Cardiac muscle cell (in vitro differentiated cells and primary cell): ENCODE results near the gene OR2H2. TPM values are rescaled to one million over a fixed set of nuclear protein-coding genes. Genes with fewer than 3 reads are reported as not detected.

Source experiments
- DNase-seq, 2 donors: peaks; one replicate each; pipeline versions ENCODE4 v3.0.0 to v3.0.0-alpha.2; 2010 to 2017; ENCODE audit warnings: low read depth in 1 of 2, low spot score in 1 of 2
- H3K27ac ChIP-seq: fragments of 200-600 bp; sonication (generic); 2 replicates; pipeline ENCODE4 v1.5.1; 2016
- H3K27me3 ChIP-seq: fragments of 200-600 bp; sonication (generic); 2 replicates; pipeline ENCODE4 v1.6.0; 2016; ENCODE audit warnings: control low read depth
- H3K36me3 ChIP-seq: fragments of 200-600 bp; sonication (generic); 2 replicates; pipeline ENCODE4 v1.5.1; 2016; ENCODE audit warnings: control low read depth
- H3K4me1 ChIP-seq: fragments of 200-600 bp; sonication (generic); 2 replicates; pipeline ENCODE4 v1.8.1; 2017; ENCODE audit warnings: low read depth, mild to moderate bottlenecking, mixed run types
- H3K4me3 ChIP-seq: fragments of 200-600 bp; sonication (generic); 2 replicates; pipeline ENCODE4 v1.5.1; 2016; ENCODE audit warnings: mild to moderate bottlenecking
- H3K9me3 ChIP-seq: fragments of 200-600 bp; sonication (generic); 2 replicates; pipeline ENCODE4 v1.5.1; 2017; ENCODE audit warnings: low read depth, mild to moderate bottlenecking, control low read depth
- polyA plus RNA-seq: library from polyadenylated mRNA; unstranded; fragments of >200 nt; fragmentation: Nextera tagmentation; extraction: Ambion mirVana; gene quantifications from 2 replicates; pipeline ENCODE4 v1.2.1, GENCODE V29; 2016
- total RNA-seq: library from RNA; depleted of rRNA; stranded (reverse); fragments of >200 nt; gene quantifications from 2 replicates; pipeline ENCODE4 v1.2.3, GENCODE V29; 2016
- TF ChIP-seq, protein P1 (sequence below): IDR thresholded peaks from 2 replicates; pipeline ENCODE4 v1.5.1; 2012; ENCODE audit warnings: low read depth, mild to moderate bottlenecking, low read length

Gene OR2H2
- total and polyA plus RNA-seq, 2 experiments from 2014 or later: 0.73 TPM; not detected in 1

DNA sequence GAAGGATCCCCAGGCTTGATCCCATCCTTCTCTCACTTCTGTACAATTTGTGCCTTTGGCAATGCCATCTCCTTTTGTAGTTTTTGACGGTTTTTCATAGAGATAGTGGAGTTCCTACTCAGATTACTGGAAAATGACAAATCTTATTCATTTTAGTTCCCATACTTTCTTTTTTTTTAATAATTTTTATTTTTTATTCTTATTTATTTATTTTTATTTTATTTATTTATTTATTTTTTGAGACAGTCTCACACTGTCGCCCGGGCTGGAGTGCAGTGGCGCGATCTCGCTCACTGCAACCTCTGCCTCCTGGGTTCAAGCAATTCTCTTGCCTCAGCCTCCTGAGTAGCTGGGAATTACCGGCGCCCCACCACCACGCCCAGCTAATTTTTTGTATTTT is 52.3 kb downstream of the OR2H2 start:
- TF ChIP-seq, protein P1, sequence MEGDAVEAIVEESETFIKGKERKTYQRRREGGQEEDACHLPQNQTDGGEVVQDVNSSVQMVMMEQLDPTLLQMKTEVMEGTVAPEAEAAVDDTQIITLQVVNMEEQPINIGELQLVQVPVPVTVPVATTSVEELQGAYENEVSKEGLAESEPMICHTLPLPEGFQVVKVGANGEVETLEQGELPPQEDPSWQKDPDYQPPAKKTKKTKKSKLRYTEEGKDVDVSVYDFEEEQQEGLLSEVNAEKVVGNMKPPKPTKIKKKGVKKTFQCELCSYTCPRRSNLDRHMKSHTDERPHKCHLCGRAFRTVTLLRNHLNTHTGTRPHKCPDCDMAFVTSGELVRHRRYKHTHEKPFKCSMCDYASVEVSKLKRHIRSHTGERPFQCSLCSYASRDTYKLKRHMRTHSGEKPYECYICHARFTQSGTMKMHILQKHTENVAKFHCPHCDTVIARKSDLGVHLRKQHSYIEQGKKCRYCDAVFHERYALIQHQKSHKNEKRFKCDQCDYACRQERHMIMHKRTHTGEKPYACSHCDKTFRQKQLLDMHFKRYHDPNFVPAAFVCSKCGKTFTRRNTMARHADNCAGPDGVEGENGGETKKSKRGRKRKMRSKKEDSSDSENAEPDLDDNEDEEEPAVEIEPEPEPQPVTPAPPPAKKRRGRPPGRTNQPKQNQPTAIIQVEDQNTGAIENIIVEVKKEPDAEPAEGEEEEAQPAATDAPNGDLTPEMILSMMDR: no peak
- no peak for DNase-seq
- H3K4me3 ChIP-seq: no peak overlapping the region

More for the DNA sequence above, 52.3 kb downstream of the OR2H2 start:
- Histone ChIP-seq H3K9me3 (no peaks in the 10 kb centered on the region), H3K36me3 (no peaks in the 10 kb centered on the region), H3K27ac (no peak overlapping the region), H3K27me3 (no peaks in the 10 kb centered on the region), H3K4me1 (no peaks in the 10 kb centered on the region)

Other genes with a start within 250 kb of the OR2H2 start
- gene OR5V1, start 216.3 kb upstream of the OR2H2 start, total RNA-seq: not detected in 2 replicates
- not detected in 2 replicates for gene OR5V1, start 216.3 kb upstream of the OR2H2 start, polyA plus RNA-seq
- not detected in 2 replicates for gene OR12D3, start 209.8 kb upstream of the OR2H2 start, total RNA-seq
- gene OR12D3, start 209.8 kb upstream of the OR2H2 start, polyA plus RNA-seq: not detected in 2 replicates
- gene OR12D2, start 189.5 kb upstream of the OR2H2 start, total RNA-seq: not detected in 2 replicates
- not detected in 2 replicates for gene OR12D2, start 189.5 kb upstream of the OR2H2 start, polyA plus RNA-seq
- not detected in 2 replicates for gene OR12D1, start 170.2 kb upstream of the OR2H2 start, total RNA-seq
- not detected in 2 replicates for gene OR12D1, start 170.2 kb upstream of the OR2H2 start, polyA plus RNA-seq
- not detected in 2 replicates for gene OR10C1, start 145.8 kb upstream of the OR2H2 start, total RNA-seq
- not detected in 2 replicates for gene OR10C1, start 145.8 kb upstream of the OR2H2 start, polyA plus RNA-seq
- not detected in 2 replicates for gene OR11A1, start 128.1 kb upstream of the OR2H2 start, total RNA-seq
- not detected in 2 replicates for gene OR11A1, start 128.1 kb upstream of the OR2H2 start, polyA plus RNA-seq
- gene OR2H1, start 128.0 kb upstream of the OR2H2 start, total RNA-seq: not detected in 2 replicates
- not detected in 2 replicates for gene OR2H1, start 128.0 kb upstream of the OR2H2 start, polyA plus RNA-seq
- gene MAS1L, start 97.2 kb upstream of the OR2H2 start, total RNA-seq: not detected in 2 replicates
- gene MAS1L, start 97.2 kb upstream of the OR2H2 start, polyA plus RNA-seq: not detected in 2 replicates
- not detected in 2 replicates for gene UBD, start 25.4 kb upstream of the OR2H2 start, total RNA-seq
- not detected in 2 replicates for gene UBD, start 25.4 kb upstream of the OR2H2 start, polyA plus RNA-seq
- gene GABBR1, start 48.1 kb downstream of the OR2H2 start, total RNA-seq: 50.2 and 101 TPM in 2 replicates
- 67.0 and 113 TPM in 2 replicates for gene GABBR1, start 48.1 kb downstream of the OR2H2 start, polyA plus RNA-seq
- 1.3 and 1.8 TPM in 2 replicates for gene MOG, start 72.0 kb downstream of the OR2H2 start, total RNA-seq
- gene MOG, start 72.0 kb downstream of the OR2H2 start, polyA plus RNA-seq: 2.4 and 2.9 TPM in 2 replicates
- 4.1 and 4.9 TPM in 2 replicates for gene ZFP57, start 96.0 kb downstream of the OR2H2 start, total RNA-seq
- gene ZFP57, start 96.0 kb downstream of the OR2H2 start, polyA plus RNA-seq: 3.5 and 6.7 TPM in 2 replicates
- gene HLA-F, start 138.3 kb downstream of the OR2H2 start, total RNA-seq: 0.78 and 1.5 TPM in 2 replicates
- 0.29 and 0.84 TPM in 2 replicates for gene HLA-F, start 138.3 kb downstream of the OR2H2 start, polyA plus RNA-seq
- not detected in 2 replicates for gene HLA-G, start 242.7 kb downstream of the OR2H2 start, total RNA-seq
- gene HLA-G, start 242.7 kb downstream of the OR2H2 start, polyA plus RNA-seq: 0.12 and 0.16 TPM in 2 replicates